ENCODE measurements around the gene KMT2A. TPM values are rescaled to one million over a fixed set of nuclear protein-coding genes. Genes with fewer than 3 reads are reported as not detected.

Gene KMT2A
- total RNA-seq (2014; rRNA removed; shearing (Covaris generic)) (66.6 and 72.2 TPM in 2 replicates), polyA plus RNA-seq (2016; fragmentation: Nextera tagmentation; extraction: Ambion mirVana) (29.0 and 34.3 TPM in 2 replicates)
- long read RNA-seq, partial matches to known transcripts: 0 of 2 reads
- long read RNA-seq, other reads (novel, unspliced or antisense): 2 of 2 reads

- Histone ChIP-seq H3K27ac (ENCODE audit: low read depth) (peak within 1 kb of the TSS; percentile 97), H4K20me1 (replicated peaks; ENCODE audit: insufficient read depth) (peaks cover 35% of the 10 kb centered on the region), H3K9me2 (ENCODE audit: insufficient read depth) (no peaks in the 10 kb centered on the region), H3K4me1 (ENCODE audit: insufficient read depth) (peaks cover 35% of the 10 kb centered on the region), H3K4me2 (peak within 1 kb of the TSS; percentile 96), H3K4me3 (peak within 1 kb of the TSS; percentile 77), H3F3A (replicated peaks; ENCODE audit: low read depth) (peaks cover 11% of the 10 kb centered on the region; the same call in 1 of the 2 replicates), H3K79me2 (replicated peaks; ENCODE audit: insufficient read depth) (peaks cover 44% of the 10 kb centered on the region), H3K36me3 (ENCODE audit: insufficient read depth) (peaks cover 1% of the 10 kb centered on the region; the same call in 1 of the 2 replicates), H2AFZ (peak within 1 kb of the TSS; percentile 92), H3K27me3 (ENCODE audit: insufficient read depth) (peaks cover 14% of the 10 kb centered on the region)
- Mint-ChIP-seq H3K4me1 (peaks cover 31% of the 10 kb centered on the region), H3K36me3 (ENCODE audit: low read depth) (peaks cover 18% of the 10 kb centered on the region), H3K9me3 (no peaks in the 10 kb centered on the region; the same call in 2 of the 3 replicates), H3K27me3 (ENCODE audit: insufficient read depth, low read depth, poor library complexity) (peaks cover 16% of the 10 kb centered on the region), H3K4me3 (peak within 1 kb of the TSS; percentile 97), H3K27ac (peak within 1 kb of the TSS; percentile 98)
- DNase-seq (ENCODE audit: low spot score): peak; percentile 98
- ATAC-seq: peak; percentile 60
- TF ChIP-seq EZH2phosphoT487 (IDR thresholded peaks at IDR 0.05; ENCODE audit: unreplicated experiment) (no peak), STAT1 (IDR thresholded peaks at IDR 0.05; ENCODE audit: unreplicated experiment) (no peak), ZNF462 (CRISPR knock-in tag; IDR thresholded peaks at IDR 0.05) (no peak), ZNF331 (CRISPR knock-in tag; IDR thresholded peaks at IDR 0.05; ENCODE audit: low read depth) (no peak), NANOG (IDR thresholded peaks at IDR 0.05; ENCODE audit: borderline replicate concordance) (no peak), ETS1 (IDR thresholded peaks at IDR 0.05) (no peak), REST (IDR thresholded peaks at IDR 0.05; ENCODE audit: unreplicated experiment) (no peak), POLR2AphosphoS5 (IDR thresholded peaks at IDR 0.05; ENCODE audit: low read depth) (peak; percentile 58), ZNF114 (CRISPR knock-in tag; IDR thresholded peaks at IDR 0.05) (peak; percentile 38; the same call in 1 of the 2 replicates), JUNB (IDR thresholded peaks at IDR 0.05; ENCODE audit: unreplicated experiment) (no peak), CTCF (conservative IDR thresholded peaks at IDR 0.05; ENCODE audit: low read depth in 2 of 2) (no peak), EZH2 (IDR thresholded peaks at IDR 0.05; ENCODE audit: low read depth, unreplicated experiment) (no peak), CREB1 (CRISPR knock-in tag; IDR thresholded peaks at IDR 0.05; ENCODE audit: low read depth) (peak; percentile 90)
These were observed at the start of gene KMT2A for GRCh38 chr11:118435893-118436624. Gene KMT2A (plus strand): TSS chr11:118436492. CDS start chr11:118436513, 21 bp downstream.
